Mesenchymal stem cell (in vitro differentiated cells and primary cell): ENCODE measurements around the gene GPR108.
A peak's percentile ranks its signal among the peaks of the same experiment; 100 is the strongest.

ENCODE experiments used
- DNase-seq: peaks from one replicate; pipeline ENCODE4 v3.0.0-alpha.2; 2013
- H2AFZ ChIP-seq: one replicate; pipeline ENCODE4 v1.6.1; 2013; ENCODE audit warnings: low read depth, mild to moderate bottlenecking, control low read depth, inconsistent platforms, low read length, moderate library complexity
- H2AK5ac ChIP-seq: 2 replicates; pipeline ENCODE4 v1.6.1; 2013; ENCODE audit warnings: low read length, moderate library complexity, mild to moderate bottlenecking, inconsistent platforms; ENCODE audit not compliant: severe bottlenecking
- H2BK120ac ChIP-seq: one replicate; pipeline ENCODE4 v1.6.1; 2013; ENCODE audit warnings: low read depth, mild to moderate bottlenecking, inconsistent platforms, low read length, moderate library complexity
- H2BK12ac ChIP-seq, 2 experiments: one replicate each; pipeline ENCODE4 v1.6.1; 2013; ENCODE audit warnings: inconsistent platforms in 2 of 2, low read length in 2 of 2, mild to moderate bottlenecking in 2 of 2, moderate library complexity in 2 of 2, control low read depth in 1 of 2
- H2BK15ac ChIP-seq: one replicate; pipeline ENCODE4 v1.6.1; 2013; ENCODE audit warnings: mild to moderate bottlenecking, low read depth, inconsistent platforms; ENCODE audit not compliant: poor library complexity, severe bottlenecking
- H2BK5ac ChIP-seq: 2 replicates; pipeline ENCODE4 v1.6.1; 2013; ENCODE audit warnings: low read depth, mild to moderate bottlenecking, low read length, control low read depth, inconsistent platforms; ENCODE audit not compliant: poor library complexity, severe bottlenecking
- H3K14ac ChIP-seq, 2 experiments: one replicate each; pipeline ENCODE4 v1.6.1; 2013; ENCODE audit warnings: inconsistent platforms in 2 of 2, low read length in 2 of 2, control low read depth in 1 of 2, mild to moderate bottlenecking in 1 of 2, moderate library complexity in 1 of 2
- H3K18ac ChIP-seq, 2 experiments: one replicate each; pipeline ENCODE4 v1.6.1; 2013; ENCODE audit warnings: inconsistent platforms in 2 of 2, low read length in 2 of 2, control low read depth in 1 of 2, low read depth in 1 of 2, mild to moderate bottlenecking in 1 of 2
- H3K23ac ChIP-seq, 2 experiments: one replicate each; pipeline ENCODE4 v1.6.1; 2013; ENCODE audit warnings: inconsistent platforms in 2 of 2, low read length in 2 of 2, mild to moderate bottlenecking in 2 of 2, moderate library complexity in 2 of 2, control low read depth in 1 of 2
- H3K27ac ChIP-seq: 2 replicates; pipeline ENCODE4 v1.5.1; 2013; ENCODE audit warnings: mild to moderate bottlenecking, moderate library complexity, low read length, control low read depth, inconsistent platforms; ENCODE audit not compliant: poor library complexity, severe bottlenecking
- H3K27me3 ChIP-seq, 2 experiments: 2 replicates each; pipeline versions ENCODE4 v1.6.1 to v1.7.0; 2013; ENCODE audit warnings: low read length in 2 of 2, mild to moderate bottlenecking in 2 of 2, moderate library complexity in 2 of 2, control low read depth in 1 of 2, inconsistent platforms in 1 of 2; ENCODE audit not compliant: control insufficient read depth in 1 of 2, insufficient read depth in 1 of 2
- H3K36me3 ChIP-seq, 2 experiments: 2 replicates each; pipeline versions ENCODE4 v1.6.1 to v1.7.0; 2013; ENCODE audit warnings: low read length in 2 of 2, control low read depth in 1 of 2, inconsistent platforms in 1 of 2, low read depth in 1 of 2, mild to moderate bottlenecking in 1 of 2; ENCODE audit not compliant: insufficient read depth in 2 of 2, control insufficient read depth in 1 of 2
- H3K4ac ChIP-seq, 2 experiments: one replicate each; pipeline ENCODE4 v1.6.1; 2013; ENCODE audit warnings: inconsistent platforms in 2 of 2, low read length in 2 of 2, mild to moderate bottlenecking in 2 of 2, moderate library complexity in 2 of 2, control low read depth in 1 of 2, low read depth in 1 of 2
- H3K4me1 ChIP-seq: 2 replicates; pipeline ENCODE4 v1.6.1; 2013; ENCODE audit warnings: low read depth, low read length, control low read depth; ENCODE audit not compliant: control insufficient read depth, insufficient read depth
- H3K4me2 ChIP-seq: 2 replicates; pipeline ENCODE4 v1.6.1; 2013; ENCODE audit warnings: low read length, mild to moderate bottlenecking, inconsistent platforms; ENCODE audit not compliant: poor library complexity, severe bottlenecking
- H3K4me3 ChIP-seq, 2 experiments: 2 replicates each; pipeline versions ENCODE4 v1.5.1 to v1.7.0; 2013; ENCODE audit warnings: low read length in 2 of 2, mild to moderate bottlenecking in 2 of 2, control low read depth in 1 of 2, low read depth in 1 of 2; ENCODE audit not compliant: insufficient read depth in 1 of 2
- H3K79me1 ChIP-seq: replicated peaks from 2 replicates; pipeline ENCODE4 v1.6.1; 2013; ENCODE audit warnings: mild to moderate bottlenecking, control low read depth, low read length, inconsistent platforms; ENCODE audit not compliant: poor library complexity, severe bottlenecking
- H3K9ac ChIP-seq: 2 replicates; pipeline ENCODE4 v1.7.0; 2013; ENCODE audit warnings: mild to moderate bottlenecking, low read length, moderate library complexity
- H3K9me3 ChIP-seq: 2 replicates; pipeline ENCODE4 v1.7.0; 2013; ENCODE audit warnings: mild to moderate bottlenecking, low read length; ENCODE audit not compliant: control insufficient read depth
- H4K8ac ChIP-seq: one replicate; pipeline ENCODE4 v1.6.1; 2013; ENCODE audit warnings: inconsistent platforms, mild to moderate bottlenecking, low read length, moderate library complexity
- H4K91ac ChIP-seq: one replicate; pipeline ENCODE4 v1.6.1; 2013; ENCODE audit warnings: mild to moderate bottlenecking, low read length, inconsistent platforms
- WGBS: methylation state at CpG from one replicate; pipeline ENCODE4 v1.1.7; 2013; ENCODE audit warnings: mixed read lengths; 5-methylcytosine and 5-hydroxymethylcytosine counted together

GPR108 gene

DNA sequence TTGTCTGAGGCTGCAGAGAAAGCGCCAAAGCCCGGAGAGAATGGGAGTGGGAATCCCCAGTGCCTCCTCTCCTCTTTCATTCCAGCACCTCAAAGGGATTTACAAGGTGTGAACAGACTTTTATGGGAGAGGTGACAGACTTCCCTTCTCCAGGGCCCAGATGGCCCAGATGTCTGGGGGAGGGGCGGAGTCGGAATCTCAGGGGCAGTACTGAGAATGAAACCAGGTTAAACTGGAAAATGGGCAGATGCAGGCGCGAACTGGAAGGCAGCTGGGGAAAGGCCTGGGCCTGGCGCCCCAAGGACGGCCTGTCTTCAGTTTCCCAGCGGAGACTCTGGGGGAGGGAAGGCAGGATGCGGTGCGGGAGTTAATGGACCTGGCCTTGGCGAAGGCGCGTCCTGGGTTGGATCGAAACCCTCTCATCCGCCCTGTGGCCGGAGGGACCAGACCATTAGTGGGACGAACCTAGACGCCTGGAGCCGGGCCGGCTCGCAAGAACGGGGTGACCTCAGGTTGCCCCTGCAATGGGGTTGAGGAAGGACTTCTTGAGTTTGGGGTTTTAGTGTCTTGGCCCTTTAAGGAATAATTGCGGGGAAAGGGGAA lies 1.5 kb upstream of the GPR108 start:
- DNase-seq, result no peak
- peak overlapping the region; percentile 86 for H3K9ac ChIP-seq
- H3K4ac ChIP-seq, result peak overlapping the region; percentile 45 to 96
- peak overlapping the region; percentile 98 for H4K8ac ChIP-seq
- H2BK15ac ChIP-seq, result peak overlapping the region; percentile 55
- no peaks in the 10 kb centered on the region for H3K27me3 ChIP-seq
- H2BK5ac ChIP-seq, result no peak overlapping the region
- peaks cover 19 to 25% of the 10 kb centered on the region in 2 experiments for H3K36me3 ChIP-seq
- no peak overlapping the region for H2AK5ac ChIP-seq
- H3K27ac ChIP-seq, result peak overlapping the region; percentile 72
- H3K4me2 ChIP-seq, result peak overlapping the region; percentile 69
- peak overlapping the region; percentile 22 for H4K91ac ChIP-seq
- H3K4me1 ChIP-seq, result peaks cover 41% of the 10 kb centered on the region
- peaks cover 22% of the 10 kb centered on the region for H3K79me1 ChIP-seq
- 15% methylated on average over 23 of the region's 24 CpGs for WGBS
- H2AFZ ChIP-seq, result peak overlapping the region; percentile 44
- H3K14ac ChIP-seq, result peak overlapping the region in 1 of 2 experiments; percentile 71
- H3K18ac ChIP-seq, result peak overlapping the region; percentile 46 to 89
- H2BK12ac ChIP-seq, result peak overlapping the region; percentile 3 to 38
- H3K9me3 ChIP-seq, result no peaks in the 10 kb centered on the region
- no peak overlapping the region for H3K23ac ChIP-seq
- peak overlapping the region; percentile 81 for H2BK120ac ChIP-seq
- peak overlapping the region in 1 of 2 experiments; percentile 70 for H3K4me3 ChIP-seq

DNA sequence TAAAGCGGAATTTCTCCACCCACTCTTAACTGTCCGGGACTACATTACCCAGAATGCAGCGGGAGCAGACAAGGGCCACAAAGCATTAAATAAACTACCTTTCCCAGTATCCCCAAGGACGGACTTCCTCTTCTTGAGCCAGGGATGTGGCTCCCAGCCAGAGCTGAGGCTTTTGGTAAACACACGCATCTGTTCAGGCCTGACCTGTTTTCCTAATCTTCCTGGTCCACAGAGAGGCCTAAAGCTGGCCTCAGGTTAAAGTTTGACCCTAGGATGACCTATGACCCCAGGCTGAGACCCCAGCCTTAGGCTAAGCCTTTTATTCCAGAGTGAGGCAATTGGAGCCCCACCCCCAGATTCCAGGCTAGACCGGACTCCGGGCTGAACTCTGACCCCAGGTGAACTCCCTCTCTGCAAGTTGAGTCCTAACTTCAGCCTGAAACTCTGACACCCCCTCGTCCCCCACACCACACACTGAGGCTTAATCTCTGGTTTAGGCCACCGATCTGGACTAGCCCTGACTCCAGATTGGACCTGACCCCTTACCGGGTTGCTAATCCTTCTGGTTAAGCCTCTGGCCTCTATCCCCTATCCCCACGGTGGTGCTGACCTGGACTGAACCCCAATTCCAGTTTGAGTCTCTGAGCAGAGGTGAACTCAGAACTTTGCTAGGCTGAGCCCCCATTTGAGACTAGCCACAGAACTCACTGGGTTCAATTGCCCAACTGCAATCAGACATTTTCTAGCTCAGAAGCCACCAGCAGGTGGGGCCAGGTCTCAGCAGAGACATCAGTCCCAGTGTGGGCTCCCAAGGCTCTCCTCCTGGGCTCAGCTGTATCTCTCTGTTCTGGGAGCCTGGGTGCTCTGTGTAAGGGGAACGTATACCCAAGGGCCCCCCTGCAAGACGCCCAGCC lies 750 bp upstream of the GPR108 start:
- H2BK15ac ChIP-seq, result no peak overlapping the region
- 22% methylated on average over 13 of the region's 13 CpGs for WGBS
- peak overlapping the region; percentile 93 for H4K8ac ChIP-seq
- H3K23ac ChIP-seq, result no peak overlapping the region
- H3K4me2 ChIP-seq, result peak overlapping the region; percentile 26
- H4K91ac ChIP-seq, result peak overlapping the region; percentile 67
- peak overlapping the region; percentile 59 for H2BK5ac ChIP-seq
- peaks cover 20% of the 10 kb centered on the region for H3K79me1 ChIP-seq
- peak overlapping the region; percentile 93 for H2AK5ac ChIP-seq
- peak overlapping the region; percentile 53 for H2AFZ ChIP-seq
- H3K4me3 ChIP-seq, result peak overlapping the region in 1 of 2 experiments; percentile 70
- peak overlapping the region; percentile 72 for H3K27ac ChIP-seq
- H2BK120ac ChIP-seq, result no peak overlapping the region
- H3K18ac ChIP-seq, result peak overlapping the region; percentile 69 to 89
- peaks cover 19 to 25% of the 10 kb centered on the region in 2 experiments for H3K36me3 ChIP-seq
- no peaks in the 10 kb centered on the region for H3K27me3 ChIP-seq
- H3K14ac ChIP-seq, result peak overlapping the region in 1 of 2 experiments; percentile 4
- peak overlapping the region; percentile 86 for H3K9ac ChIP-seq
- no peaks in the 10 kb centered on the region for H3K9me3 ChIP-seq
- peak overlapping the region in 1 of 2 experiments; percentile 65 for H2BK12ac ChIP-seq
- peaks cover 42% of the 10 kb centered on the region for H3K4me1 ChIP-seq
- H3K4ac ChIP-seq, result peak overlapping the region; percentile 9 to 63
- peak; percentile 86 for DNase-seq

- Histone ChIP-seq H2BK5ac (peak overlapping the region; percentile 68), H3K23ac (no peak overlapping the region), H3K27ac (peak overlapping the region; percentile 75), H3K79me1 (peaks cover 27% of the 10 kb centered on the region), H2BK12ac (peak overlapping the region in 1 of 2 experiments; percentile 47), H2AFZ (no peak overlapping the region), H4K8ac (peak overlapping the region; percentile 5), H3K18ac (peak overlapping the region; percentile 35 to 98), H2BK120ac (peak overlapping the region; percentile 45), H3K4me2 (peak overlapping the region; percentile 97), H2AK5ac (peak overlapping the region; percentile 34), H3K9ac (peak overlapping the region; percentile 97), H3K9me3 (no peaks in the 10 kb centered on the region), H4K91ac (no peak overlapping the region), H3K4ac (peak overlapping the region in 1 of 2 experiments; percentile 43), H3K36me3 (peaks cover 26 to 29% of the 10 kb centered on the region in 2 experiments), H3K4me1 (peaks cover 38% of the 10 kb centered on the region), H2BK15ac (peak overlapping the region; percentile 70), H3K14ac (peak overlapping the region in 1 of 2 experiments; percentile 58), H3K27me3 (no peaks in the 10 kb centered on the region), H3K4me3 (peak overlapping the region; percentile 87 to 93)
- DNase-seq, result no peak
- WGBS, result 2% methylated on average over 15 of the region's 16 CpGs
Measured at GRCh38 chr19:6736917-6737283, 480 bp downstream of the GPR108 start.
